Neural cell (in vitro differentiated cells): ENCODE measurements around the gene HIPK2. TPM values are rescaled to one million over a fixed set of nuclear protein-coding genes. Genes with fewer than 3 reads are reported as not detected.

Experiments
- H2AFZ ChIP-seq: fragments of 200-600, 300-800 bp; sonication (generic), shearing (Covaris generic); 2 replicates; pipeline ENCODE4 v1.6.0; 2014; ENCODE audit warnings: low read depth, mild to moderate bottlenecking, antibody characterized with exemption, low read length, moderate library complexity
- H3F3A ChIP-seq: fragments of 200-600 bp; shearing (Covaris generic); 2 replicates; pipeline ENCODE4 v1.6.1; 2016; ENCODE audit warnings: mild to moderate bottlenecking, moderate library complexity, mixed read lengths, antibody characterized with exemption, low read length; ENCODE audit not compliant: insufficient read depth, poor library complexity, severe bottlenecking
- H3K27ac ChIP-seq: fragments of 200-600, 300-800 bp; sonication (generic), shearing (Covaris generic); 2 replicates; pipeline ENCODE4 v1.5.1; 2014; ENCODE audit warnings: mild to moderate bottlenecking, low read length, moderate library complexity
- H3K27me3 ChIP-seq: fragments of 300-800, 200-600 bp; sonication (generic), shearing (Covaris generic); 2 replicates; pipeline ENCODE4 v1.6.0; 2014; ENCODE audit warnings: mild to moderate bottlenecking, low read depth, low read length, moderate library complexity; ENCODE audit not compliant: insufficient read depth
- H3K36me3 ChIP-seq: fragments of 300-800, 200-600 bp; sonication (generic), shearing (Covaris generic); 2 replicates; pipeline ENCODE4 v1.5.1; 2014; ENCODE audit warnings: mild to moderate bottlenecking, antibody characterized with exemption, low read length, moderate library complexity; ENCODE audit not compliant: insufficient read depth
- H3K4me2 ChIP-seq: fragments of 300-800, 200-600 bp; sonication (generic), shearing (Covaris generic); 2 replicates; pipeline ENCODE4 v1.6.0; 2014; ENCODE audit warnings: mild to moderate bottlenecking, low read length
- H3K4me3 ChIP-seq: fragments of 300-800, 200-600 bp; sonication (generic), shearing (Covaris generic); 2 replicates; pipeline ENCODE4 v1.5.1; 2014; ENCODE audit warnings: mild to moderate bottlenecking, low read length, moderate library complexity
- H3K79me2 ChIP-seq: fragments of 200-600 bp; shearing (Covaris generic); replicated peaks from 2 replicates; pipeline ENCODE4 v1.6.0; 2014; ENCODE audit warnings: mild to moderate bottlenecking, low read length, moderate library complexity; ENCODE audit not compliant: insufficient read depth
- H3K9ac ChIP-seq: fragments of 300-800, 200-600 bp; sonication (generic), shearing (Covaris generic); 2 replicates; pipeline ENCODE4 v1.6.1; 2016; ENCODE audit warnings: mild to moderate bottlenecking, low read length, mixed read lengths
- H3K9me2 ChIP-seq: fragments of 200-600 bp; shearing (Covaris generic); 2 replicates; pipeline ENCODE4 v1.6.1; 2016; ENCODE audit warnings: mild to moderate bottlenecking, low read length, mixed read lengths; ENCODE audit not compliant: insufficient read depth
- H3K9me3 ChIP-seq: fragments of 200-600, 300-800 bp; sonication (generic), shearing (Covaris generic); 2 replicates; pipeline ENCODE4 v1.6.1; 2016; ENCODE audit warnings: mild to moderate bottlenecking, mixed run types, low read length, moderate library complexity, mixed read lengths
- H4K20me1 ChIP-seq: fragments of 200-600 bp; shearing (Covaris generic); 2 replicates; pipeline ENCODE4 v1.6.1; 2016; ENCODE audit warnings: mild to moderate bottlenecking, mixed run types; ENCODE audit not compliant: insufficient read depth
- EZH2 ChIP-seq: fragments of 200-600, 300-800 bp; shearing (Covaris generic), sonication (generic); IDR thresholded peaks from 2 replicates; pipeline ENCODE4 v1.6.1; 2014; ENCODE audit warnings: antibody characterized with exemption, low read length, borderline replicate concordance, mild to moderate bottlenecking; ENCODE audit not compliant: insufficient read depth, poor library complexity, severe bottlenecking
- MXI1 ChIP-seq: fragments of 450-650 bp; conservative IDR thresholded peaks from 2 replicates; pipeline ENCODE4 v1.6.1; 2014; ENCODE audit warnings: antibody characterized with exemption, mild to moderate bottlenecking; ENCODE audit not compliant: poor library complexity, severe bottlenecking
- POLR2AphosphoS5 ChIP-seq: IDR thresholded peaks from 2 replicates; pipeline ENCODE4 v1.6.1; 2012
- RAD21 ChIP-seq: fragments of 450-650 bp; conservative IDR thresholded peaks from 2 replicates; pipeline ENCODE4 v1.6.1; 2014; ENCODE audit warnings: antibody characterized with exemption, mild to moderate bottlenecking, moderate library complexity
- SMC3 ChIP-seq: fragments of 450-650 bp; conservative IDR thresholded peaks from 2 replicates; pipeline ENCODE4 v1.6.1; 2014; ENCODE audit warnings: antibody characterized with exemption, mild to moderate bottlenecking, moderate library complexity; ENCODE audit not compliant: poor library complexity
- TAF1 ChIP-seq: IDR thresholded peaks from 2 replicates; pipeline ENCODE4 v1.6.1; 2012; ENCODE audit warnings: low read depth
- polyA plus RNA-seq: library from polyadenylated mRNA; depleted of rRNA; stranded (reverse); fragments of >200 nt; gene quantifications from 2 replicates; pipeline ENCODE4 v1.2.3, GENCODE V29; 2014
- TF ChIP-seq, protein P1 (sequence below): fragments of 450-650 bp; IDR thresholded peaks from 2 replicates; pipeline ENCODE4 v1.5.1; 2014; ENCODE audit warnings: antibody characterized with exemption, mild to moderate bottlenecking, moderate library complexity; ENCODE audit not compliant: poor library complexity, severe bottlenecking
- TF ChIP-seq, protein P2 (sequence below): IDR thresholded peaks from 2 replicates; pipeline ENCODE4 v1.6.1; 2012; ENCODE audit warnings: borderline replicate concordance

The HIPK2 gene
- polyA plus RNA-seq, 1 donor from 2014 or later, result 8.5 TPM

DNA sequence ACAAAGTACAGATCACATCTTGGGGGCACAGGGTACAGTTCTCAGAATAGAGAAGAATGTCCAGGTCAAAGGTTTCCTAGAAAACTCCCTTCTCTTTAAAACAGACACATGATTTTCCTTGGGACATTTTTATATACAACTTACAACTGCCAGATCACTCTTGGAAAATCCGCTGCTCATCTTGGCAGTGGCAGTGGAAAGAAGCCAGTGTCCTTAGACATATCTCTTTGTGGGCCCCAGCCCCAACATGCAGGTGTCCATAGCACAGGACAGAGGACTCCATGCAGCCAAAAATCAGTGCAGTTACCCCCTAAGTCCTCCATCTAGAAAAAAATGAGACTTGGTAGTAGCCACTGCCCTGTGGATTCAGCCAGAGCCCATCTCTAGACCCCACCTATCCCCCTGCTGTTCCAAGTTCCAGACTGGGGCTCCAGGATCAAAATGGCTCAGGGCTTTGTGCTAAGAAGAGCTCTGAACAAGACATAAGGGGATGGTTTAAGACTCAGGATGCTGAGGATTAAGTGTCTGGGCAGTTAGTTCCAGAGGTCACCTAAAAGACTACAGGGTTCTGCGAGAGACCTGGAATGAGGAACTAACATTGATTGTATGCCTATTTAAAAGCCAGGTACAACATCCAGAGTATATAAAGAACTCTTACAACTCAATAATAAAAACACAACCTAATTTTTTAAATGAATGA, 34.4 kb downstream of the HIPK2 start:
- no peak overlapping the region for H2AFZ ChIP-seq
- peaks cover 6% of the 10 kb centered on the region for H4K20me1 ChIP-seq
- H3K9me2 ChIP-seq, result no peaks in the 10 kb centered on the region
- no peaks in the 10 kb centered on the region for H3K9me3 ChIP-seq
- H3K27ac ChIP-seq, result no peak overlapping the region
- H3F3A ChIP-seq, result no peaks in the 10 kb centered on the region
- H3K4me3 ChIP-seq, result no peak overlapping the region
- no peak overlapping the region for H3K4me2 ChIP-seq
- H3K27me3 ChIP-seq, result no peaks in the 10 kb centered on the region
- H3K79me2 ChIP-seq, result peaks cover 36% of the 10 kb centered on the region
- no peaks in the 10 kb centered on the region for H3K36me3 ChIP-seq
- no peak overlapping the region for H3K9ac ChIP-seq
- TF ChIP-seq POLR2AphosphoS5 (no peak), TAF1 (no peak), RAD21 (no peak), EZH2 (no peak), MXI1 (no peak)
- TF ChIP-seq, protein P1, sequence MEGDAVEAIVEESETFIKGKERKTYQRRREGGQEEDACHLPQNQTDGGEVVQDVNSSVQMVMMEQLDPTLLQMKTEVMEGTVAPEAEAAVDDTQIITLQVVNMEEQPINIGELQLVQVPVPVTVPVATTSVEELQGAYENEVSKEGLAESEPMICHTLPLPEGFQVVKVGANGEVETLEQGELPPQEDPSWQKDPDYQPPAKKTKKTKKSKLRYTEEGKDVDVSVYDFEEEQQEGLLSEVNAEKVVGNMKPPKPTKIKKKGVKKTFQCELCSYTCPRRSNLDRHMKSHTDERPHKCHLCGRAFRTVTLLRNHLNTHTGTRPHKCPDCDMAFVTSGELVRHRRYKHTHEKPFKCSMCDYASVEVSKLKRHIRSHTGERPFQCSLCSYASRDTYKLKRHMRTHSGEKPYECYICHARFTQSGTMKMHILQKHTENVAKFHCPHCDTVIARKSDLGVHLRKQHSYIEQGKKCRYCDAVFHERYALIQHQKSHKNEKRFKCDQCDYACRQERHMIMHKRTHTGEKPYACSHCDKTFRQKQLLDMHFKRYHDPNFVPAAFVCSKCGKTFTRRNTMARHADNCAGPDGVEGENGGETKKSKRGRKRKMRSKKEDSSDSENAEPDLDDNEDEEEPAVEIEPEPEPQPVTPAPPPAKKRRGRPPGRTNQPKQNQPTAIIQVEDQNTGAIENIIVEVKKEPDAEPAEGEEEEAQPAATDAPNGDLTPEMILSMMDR, result no peak

DNA sequence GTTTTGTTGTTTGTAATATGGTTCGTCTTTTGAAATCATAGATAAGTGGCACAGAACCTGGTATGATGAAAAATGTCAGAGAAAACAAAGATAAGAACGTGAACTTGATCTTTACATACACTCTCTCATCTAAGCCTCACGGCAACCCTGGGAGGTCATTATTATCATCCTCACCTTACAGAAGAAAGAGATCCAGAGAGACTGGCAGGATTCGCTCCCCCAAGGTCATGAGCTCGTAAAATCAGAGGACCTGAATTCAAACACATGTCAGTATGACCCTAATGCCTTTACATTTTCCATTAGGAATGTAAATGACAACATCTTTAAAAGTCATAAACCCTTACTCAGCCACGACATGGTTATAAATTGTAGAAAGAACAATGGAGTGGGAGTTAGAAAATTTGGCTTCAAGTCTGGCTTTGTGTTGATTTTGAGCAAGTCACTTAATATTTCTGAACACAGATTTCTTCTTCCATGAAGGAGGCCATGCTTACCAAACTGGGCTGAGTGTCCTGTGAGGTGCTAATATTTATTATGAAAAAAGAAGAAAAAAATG, 35.9 kb downstream of the HIPK2 start:
- H3K4me3 ChIP-seq, result no peak overlapping the region
- H4K20me1 ChIP-seq, result peaks cover 6% of the 10 kb centered on the region
- H3K27me3 ChIP-seq, result no peaks in the 10 kb centered on the region
- H3K4me2 ChIP-seq, result no peak overlapping the region
- no peaks in the 10 kb centered on the region for H3K9me3 ChIP-seq
- TF ChIP-seq, protein P2, sequence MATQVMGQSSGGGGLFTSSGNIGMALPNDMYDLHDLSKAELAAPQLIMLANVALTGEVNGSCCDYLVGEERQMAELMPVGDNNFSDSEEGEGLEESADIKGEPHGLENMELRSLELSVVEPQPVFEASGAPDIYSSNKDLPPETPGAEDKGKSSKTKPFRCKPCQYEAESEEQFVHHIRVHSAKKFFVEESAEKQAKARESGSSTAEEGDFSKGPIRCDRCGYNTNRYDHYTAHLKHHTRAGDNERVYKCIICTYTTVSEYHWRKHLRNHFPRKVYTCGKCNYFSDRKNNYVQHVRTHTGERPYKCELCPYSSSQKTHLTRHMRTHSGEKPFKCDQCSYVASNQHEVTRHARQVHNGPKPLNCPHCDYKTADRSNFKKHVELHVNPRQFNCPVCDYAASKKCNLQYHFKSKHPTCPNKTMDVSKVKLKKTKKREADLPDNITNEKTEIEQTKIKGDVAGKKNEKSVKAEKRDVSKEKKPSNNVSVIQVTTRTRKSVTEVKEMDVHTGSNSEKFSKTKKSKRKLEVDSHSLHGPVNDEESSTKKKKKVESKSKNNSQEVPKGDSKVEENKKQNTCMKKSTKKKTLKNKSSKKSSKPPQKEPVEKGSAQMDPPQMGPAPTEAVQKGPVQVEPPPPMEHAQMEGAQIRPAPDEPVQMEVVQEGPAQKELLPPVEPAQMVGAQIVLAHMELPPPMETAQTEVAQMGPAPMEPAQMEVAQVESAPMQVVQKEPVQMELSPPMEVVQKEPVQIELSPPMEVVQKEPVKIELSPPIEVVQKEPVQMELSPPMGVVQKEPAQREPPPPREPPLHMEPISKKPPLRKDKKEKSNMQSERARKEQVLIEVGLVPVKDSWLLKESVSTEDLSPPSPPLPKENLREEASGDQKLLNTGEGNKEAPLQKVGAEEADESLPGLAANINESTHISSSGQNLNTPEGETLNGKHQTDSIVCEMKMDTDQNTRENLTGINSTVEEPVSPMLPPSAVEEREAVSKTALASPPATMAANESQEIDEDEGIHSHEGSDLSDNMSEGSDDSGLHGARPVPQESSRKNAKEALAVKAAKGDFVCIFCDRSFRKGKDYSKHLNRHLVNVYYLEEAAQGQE, result no peak
- no peak for TF ChIP-seq MXI1
- no peak for TF ChIP-seq SMC3
- TF ChIP-seq, protein P1, result no peak
- TF ChIP-seq TAF1, result no peak
- no peak overlapping the region for H3K9ac ChIP-seq
- H3K79me2 ChIP-seq, result peaks cover 34% of the 10 kb centered on the region
- no peak overlapping the region for H2AFZ ChIP-seq
- no peaks in the 10 kb centered on the region for H3K9me2 ChIP-seq
- no peaks in the 10 kb centered on the region for H3K36me3 ChIP-seq
- no peaks in the 10 kb centered on the region for H3F3A ChIP-seq
- no peak overlapping the region for H3K27ac ChIP-seq
